ENCODE measurements around the gene GJB2. TPM values are rescaled to one million over a fixed set of nuclear protein-coding genes. Genes with fewer than 3 reads are reported as not detected.

The GJB2 gene
- total RNA-seq, 1 donor from 2014 or later, result 4.6 TPM

DNA sequence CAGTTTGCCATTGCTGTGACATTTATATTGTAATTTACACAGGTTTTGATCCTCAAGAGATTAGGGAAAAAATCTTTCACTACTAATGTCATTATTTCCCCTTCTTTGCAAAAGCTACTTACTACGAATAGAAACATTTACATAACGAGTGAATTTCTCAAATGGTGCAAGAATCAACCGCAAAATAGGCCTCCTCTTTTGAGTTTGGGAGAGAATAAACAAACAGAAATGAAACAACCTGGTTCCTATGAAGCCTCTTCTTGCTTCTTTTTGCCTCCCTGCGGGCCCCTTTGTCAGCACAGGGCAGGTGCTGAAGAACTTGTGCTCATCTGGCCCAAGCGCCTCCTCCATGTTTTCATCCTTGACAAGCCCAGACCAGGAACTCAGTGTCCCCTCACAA is 21.8 kb downstream of the GJB2 start:
- Mint-ChIP-seq H3K4me3 (ENCODE audit: unreplicated experiment) (no peak overlapping the region), H3K9me3 (ENCODE audit: unreplicated experiment) (no peaks in the 10 kb centered on the region), H3K4me1 (ENCODE audit: low read depth, unreplicated experiment) (peaks cover 12% of the 10 kb centered on the region), H3K27me3 (ENCODE audit: low read depth, unreplicated experiment) (peaks cover 43% of the 10 kb centered on the region), H3K27ac (ENCODE audit: unreplicated experiment) (no peak overlapping the region), H3K36me3 (ENCODE audit: low read depth, unreplicated experiment) (peaks cover 1% of the 10 kb centered on the region)
- Histone ChIP-seq H3K4me2 (ENCODE audit: low read length) (no peak overlapping the region), H3K27me3 (ENCODE audit: insufficient read depth, low read length) (peaks cover 7% of the 10 kb centered on the region), H4K20me1 (ENCODE audit: insufficient read depth, low read length) (no peaks in the 10 kb centered on the region), H3K27ac (ENCODE audit: low read depth, low read length) (no peak overlapping the region), H2AFZ (ENCODE audit: low read depth, low read length) (no peak overlapping the region), H3K79me2 (ENCODE audit: insufficient read depth, low read length) (no peaks in the 10 kb centered on the region), H3K36me3 (ENCODE audit: insufficient read depth, low read length) (no peaks in the 10 kb centered on the region), H3K4me1 (ENCODE audit: insufficient read depth, low read length) (peaks cover 13% of the 10 kb centered on the region), H3K4me3 (ENCODE audit: insufficient read depth, low read depth, low read length) (no peak overlapping the region), H3K9me3 (ENCODE audit: insufficient read depth, low read depth, low read length) (no peaks in the 10 kb centered on the region), H3K9ac (ENCODE audit: low read length) (no peak overlapping the region)
- TF ChIP-seq, protein P1, sequence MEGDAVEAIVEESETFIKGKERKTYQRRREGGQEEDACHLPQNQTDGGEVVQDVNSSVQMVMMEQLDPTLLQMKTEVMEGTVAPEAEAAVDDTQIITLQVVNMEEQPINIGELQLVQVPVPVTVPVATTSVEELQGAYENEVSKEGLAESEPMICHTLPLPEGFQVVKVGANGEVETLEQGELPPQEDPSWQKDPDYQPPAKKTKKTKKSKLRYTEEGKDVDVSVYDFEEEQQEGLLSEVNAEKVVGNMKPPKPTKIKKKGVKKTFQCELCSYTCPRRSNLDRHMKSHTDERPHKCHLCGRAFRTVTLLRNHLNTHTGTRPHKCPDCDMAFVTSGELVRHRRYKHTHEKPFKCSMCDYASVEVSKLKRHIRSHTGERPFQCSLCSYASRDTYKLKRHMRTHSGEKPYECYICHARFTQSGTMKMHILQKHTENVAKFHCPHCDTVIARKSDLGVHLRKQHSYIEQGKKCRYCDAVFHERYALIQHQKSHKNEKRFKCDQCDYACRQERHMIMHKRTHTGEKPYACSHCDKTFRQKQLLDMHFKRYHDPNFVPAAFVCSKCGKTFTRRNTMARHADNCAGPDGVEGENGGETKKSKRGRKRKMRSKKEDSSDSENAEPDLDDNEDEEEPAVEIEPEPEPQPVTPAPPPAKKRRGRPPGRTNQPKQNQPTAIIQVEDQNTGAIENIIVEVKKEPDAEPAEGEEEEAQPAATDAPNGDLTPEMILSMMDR (IDR thresholded peaks at IDR 0.05; ENCODE audit: insufficient read depth, low read depth, low read length), result no peak
- TF ChIP-seq EZH2 (IDR thresholded peaks at IDR 0.05; ENCODE audit: insufficient read depth, low read length), result no peak
- FAIRE-seq (no peak), DNase-seq (ENCODE audit: low read depth) (no peak)

DNA sequence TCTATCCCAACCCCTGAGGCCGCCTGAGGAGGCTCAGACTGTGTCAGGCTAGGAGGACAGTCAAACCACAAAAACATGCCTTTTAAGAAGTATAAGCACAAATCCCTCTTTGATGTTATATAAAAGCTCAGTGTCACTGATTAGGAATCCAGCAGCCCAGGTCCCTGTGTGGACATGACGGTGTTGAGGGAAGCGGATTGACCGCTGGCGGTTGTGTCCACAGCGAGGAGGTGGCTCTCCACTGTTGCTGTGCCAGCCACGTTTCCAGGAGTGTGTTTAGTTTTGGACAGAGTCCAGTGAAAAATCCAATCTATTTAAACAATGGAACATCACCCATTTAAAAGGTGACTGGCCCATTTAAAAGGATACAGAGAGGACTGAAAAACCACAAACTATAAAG is 24.3 kb downstream of the GJB2 start:
- no peaks in the 10 kb centered on the region for H3K4me1 ChIP-seq (ENCODE audit: insufficient read depth, low read length)
- no peak overlapping the region for H3K9ac ChIP-seq (ENCODE audit: low read length)
- peaks cover 7% of the 10 kb centered on the region for H3K27me3 ChIP-seq (ENCODE audit: insufficient read depth, low read length)
- Mint-ChIP-seq H3K27me3 (ENCODE audit: low read depth, unreplicated experiment) (peaks cover 49% of the 10 kb centered on the region), H3K36me3 (ENCODE audit: low read depth, unreplicated experiment) (peaks cover 1% of the 10 kb centered on the region), H3K4me3 (ENCODE audit: unreplicated experiment) (no peak overlapping the region), H3K4me1 (ENCODE audit: low read depth, unreplicated experiment) (no peaks in the 10 kb centered on the region), H3K9me3 (ENCODE audit: unreplicated experiment) (no peaks in the 10 kb centered on the region), H3K27ac (ENCODE audit: unreplicated experiment) (no peak overlapping the region)
- no peak for DNase-seq (ENCODE audit: low read depth)
- TF ChIP-seq, protein P1 (IDR thresholded peaks at IDR 0.05; ENCODE audit: insufficient read depth, low read depth, low read length), result no peak
- TF ChIP-seq EZH2 (IDR thresholded peaks at IDR 0.05; ENCODE audit: insufficient read depth, low read length), result no peak
- H3K79me2 ChIP-seq (ENCODE audit: insufficient read depth, low read length), result no peaks in the 10 kb centered on the region
- no peak overlapping the region for H3K4me2 ChIP-seq (ENCODE audit: low read length)
- H3K9me3 ChIP-seq (ENCODE audit: insufficient read depth, low read depth, low read length), result no peaks in the 10 kb centered on the region
- no peaks in the 10 kb centered on the region for H4K20me1 ChIP-seq (ENCODE audit: insufficient read depth, low read length)
- no peak overlapping the region for H2AFZ ChIP-seq (ENCODE audit: low read depth, low read length)
- no peak for FAIRE-seq
- H3K4me3 ChIP-seq (ENCODE audit: insufficient read depth, low read depth, low read length), result no peak overlapping the region
- no peaks in the 10 kb centered on the region for H3K36me3 ChIP-seq (ENCODE audit: insufficient read depth, low read length)
- no peak overlapping the region for H3K27ac ChIP-seq (ENCODE audit: low read depth, low read length)

DNA sequence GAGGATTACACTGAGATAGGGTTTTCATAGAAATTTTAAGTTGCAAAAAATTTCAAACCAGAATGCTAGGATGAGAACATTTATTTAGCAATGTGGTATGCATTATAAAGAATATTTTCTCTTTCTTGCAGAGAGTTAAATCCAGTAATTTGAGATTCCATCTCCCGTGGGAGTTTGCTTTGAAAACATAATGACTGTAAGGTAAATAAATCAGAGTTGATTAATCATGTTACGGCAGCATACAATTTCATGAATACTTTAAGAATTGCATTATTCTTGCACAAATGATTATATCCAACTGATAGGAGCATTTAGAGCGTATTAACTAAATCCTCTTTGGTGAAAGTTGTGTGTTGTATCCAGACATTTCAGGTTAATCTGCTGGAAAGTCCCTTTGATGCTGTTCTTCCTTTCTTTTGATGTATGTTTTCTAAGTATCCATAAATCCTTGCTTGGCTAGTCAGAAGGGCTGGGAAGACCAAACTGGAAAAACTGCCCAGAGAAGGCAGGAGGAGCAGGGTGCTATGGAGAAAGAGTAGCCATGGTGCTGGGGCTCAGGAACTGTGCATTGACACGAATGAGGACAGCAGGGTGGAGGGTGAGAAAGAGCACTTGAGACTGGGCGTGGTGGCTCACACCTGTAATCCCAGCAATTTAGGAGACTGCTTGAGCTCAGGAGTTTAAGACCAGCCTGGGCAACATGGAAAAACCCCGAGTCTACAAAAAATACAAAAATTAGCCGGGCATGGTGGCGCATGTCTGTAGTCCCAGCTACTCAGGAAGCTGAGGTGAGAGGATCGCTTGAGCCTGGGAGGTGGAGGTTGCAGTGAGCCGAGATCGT is 27.1 kb downstream of the GJB2 start:
- Histone ChIP-seq H2AFZ (ENCODE audit: low read depth, low read length) (no peak overlapping the region), H4K20me1 (ENCODE audit: insufficient read depth, low read length) (no peaks in the 10 kb centered on the region), H3K9ac (ENCODE audit: low read length) (no peak overlapping the region), H3K4me1 (ENCODE audit: insufficient read depth, low read length) (no peaks in the 10 kb centered on the region), H3K79me2 (ENCODE audit: insufficient read depth, low read length) (no peaks in the 10 kb centered on the region), H3K36me3 (ENCODE audit: insufficient read depth, low read length) (no peaks in the 10 kb centered on the region), H3K27me3 (ENCODE audit: insufficient read depth, low read length) (peaks cover 21% of the 10 kb centered on the region), H3K4me3 (ENCODE audit: insufficient read depth, low read depth, low read length) (no peak overlapping the region), H3K4me2 (ENCODE audit: low read length) (no peak overlapping the region), H3K27ac (ENCODE audit: low read depth, low read length) (no peak overlapping the region), H3K9me3 (ENCODE audit: insufficient read depth, low read depth, low read length) (no peaks in the 10 kb centered on the region)
- FAIRE-seq, result no peak
- H3K4me1 Mint-ChIP-seq (ENCODE audit: low read depth, unreplicated experiment), result no peaks in the 10 kb centered on the region
- peaks cover 51% of the 10 kb centered on the region for H3K27me3 Mint-ChIP-seq (ENCODE audit: low read depth, unreplicated experiment)
- no peak for DNase-seq (ENCODE audit: low read depth)
- no peaks in the 10 kb centered on the region for H3K9me3 Mint-ChIP-seq (ENCODE audit: unreplicated experiment)
- peaks cover 1% of the 10 kb centered on the region for H3K36me3 Mint-ChIP-seq (ENCODE audit: low read depth, unreplicated experiment)
- TF ChIP-seq, protein P1 (IDR thresholded peaks at IDR 0.05; ENCODE audit: insufficient read depth, low read depth, low read length), result no peak
- no peak for TF ChIP-seq EZH2 (IDR thresholded peaks at IDR 0.05; ENCODE audit: insufficient read depth, low read length)
- peak overlapping the region; percentile 41 for H3K27ac Mint-ChIP-seq (ENCODE audit: unreplicated experiment)
- H3K4me3 Mint-ChIP-seq (ENCODE audit: unreplicated experiment), result no peak overlapping the region
